SK-N-SH (cell line): ENCODE results near the gene CYBA. TPM values are rescaled to one million over a fixed set of nuclear protein-coding genes. Genes with fewer than 3 reads are reported as not detected.

Source experiments
- CTCF ChIA-PET: fragments of 300-600, 350-600 bp; formaldehyde crosslinking; extraction: SDS; loops from one replicate; lab custom pipeline; 2021; lab: Yijun Ruan, JAX
- POLR2A ChIA-PET: fragments of 350-600 bp; sonication (Branson Sonifier 250); formaldehyde crosslinking; extraction: SDS; loops from one replicate; lab custom pipeline; 2020; ENCODE audit warnings: antibody characterized with exemption, inconsistent platforms; lab: Yijun Ruan, JAX
- DNase-seq: peaks from one replicate; pipeline ENCODE4 v3.0.0; 2012
- H2AFZ ChIP-seq: fragments of 200-600 bp; sonication (generic); 2 replicates; pipeline ENCODE4 v1.8.1; 2016; ENCODE audit warnings: antibody characterized with exemption, mild to moderate bottlenecking, low read depth
- H3F3A ChIP-seq: fragments of 200-600 bp; sonication (generic); replicated peaks from 2 replicates; pipeline ENCODE3; 2016; ENCODE audit warnings: antibody characterized with exemption, mild to moderate bottlenecking; ENCODE audit not compliant: insufficient read depth
- H3K27ac ChIP-seq, 2 experiments: fragments of 200-500 bp in 1 of 2; fragments of 200-600 bp in 1 of 2; sonication (Bioruptor generic) in 1 of 2; sonication (generic), shearing (Covaris generic) in 1 of 2; 2 replicates each; pipeline versions ENCODE4 v1.5.1 to v1.6.1; 2014 to 2016; ENCODE audit warnings: low read depth in 2 of 2, inconsistent platforms in 1 of 2, low read length in 1 of 2, mild to moderate bottlenecking in 1 of 2, mixed read lengths in 1 of 2
- H3K27me3 ChIP-seq: fragments of 200-600 bp; sonication (generic), shearing (Covaris generic); 2 replicates; pipeline ENCODE4 v1.6.1; 2016; ENCODE audit warnings: mixed run types; ENCODE audit not compliant: insufficient read depth
- H3K36me3 ChIP-seq, 2 experiments: fragments of 200-500 bp in 1 of 2; fragments of 200-600 bp in 1 of 2; sonication (Bioruptor generic) in 1 of 2; sonication (generic) in 1 of 2; replicated peaks in 1 of 2; 2 replicates each; pipeline versions ENCODE3 to v1.5.1; 2014 to 2016; ENCODE audit warnings: low read length in 1 of 2, mild to moderate bottlenecking in 1 of 2; ENCODE audit not compliant: insufficient read depth in 2 of 2, control insufficient read depth in 1 of 2
- H3K4me1 ChIP-seq, 2 experiments: fragments of 200-500 bp in 1 of 2; fragments of 200-600 bp in 1 of 2; sonication (Bioruptor generic) in 1 of 2; sonication (generic), shearing (Covaris generic) in 1 of 2; 2 replicates each; pipeline versions ENCODE4 v1.5.1 to v1.6.1; 2014 to 2016; ENCODE audit warnings: low read depth in 1 of 2, low read length in 1 of 2, mixed run types in 1 of 2; ENCODE audit not compliant: insufficient read depth in 2 of 2, control insufficient read depth in 1 of 2
- H3K4me2 ChIP-seq: fragments of 200-600 bp; sonication (generic), shearing (Covaris generic); 2 replicates; pipeline ENCODE4 v1.6.1; 2017; ENCODE audit warnings: mixed run types
- H3K4me3 ChIP-seq, 2 experiments: fragments of 200-500 bp in 1 of 2; fragments of 200-600 bp in 1 of 2; sonication (Bioruptor generic) in 1 of 2; sonication (generic), shearing (Covaris generic) in 1 of 2; 2 replicates each; pipeline versions ENCODE4 v1.5.1 to v1.8.1; 2014 to 2016; ENCODE audit warnings: low read depth in 2 of 2, inconsistent platforms in 1 of 2, low read length in 1 of 2, mild to moderate bottlenecking in 1 of 2, mixed read lengths in 1 of 2, moderate library complexity in 1 of 2
- H3K79me2 ChIP-seq: fragments of 200-600 bp; sonication (generic); 2 replicates; pipeline ENCODE4 v1.8.1; 2017; ENCODE audit warnings: mild to moderate bottlenecking; ENCODE audit not compliant: insufficient read depth
- H3K9ac ChIP-seq: fragments of 200-600 bp; sonication (generic); 2 replicates; pipeline ENCODE4 v1.6.1; 2017; ENCODE audit warnings: mixed run types
- H3K9me2 ChIP-seq: fragments of 200-600 bp; sonication (generic); 2 replicates; pipeline ENCODE4 v1.6.1; 2017; ENCODE audit warnings: mixed run types
- H3K9me3 ChIP-seq: fragments of 200-600 bp; sonication (generic); 2 replicates; pipeline ENCODE4 v1.6.1; 2017; ENCODE audit warnings: mixed run types, mild to moderate bottlenecking, moderate library complexity
- H4K20me1 ChIP-seq: fragments of 200-600 bp; sonication (generic); 2 replicates; pipeline ENCODE4 v1.6.1; 2017; ENCODE audit warnings: mild to moderate bottlenecking, mixed run types; ENCODE audit not compliant: insufficient read depth
- FOXM1 ChIP-seq: IDR thresholded peaks from 2 replicates; pipeline ENCODE4 v1.4.0; 2012; ENCODE audit warnings: low read depth, mild to moderate bottlenecking
- MAX ChIP-seq: IDR thresholded peaks from 2 replicates; pipeline ENCODE4 v1.4.0; 2012; ENCODE audit warnings: low read depth
- NFIC ChIP-seq: IDR thresholded peaks from 2 replicates; pipeline ENCODE4 v1.4.0; 2012; ENCODE audit warnings: borderline replicate concordance
- NRF1 ChIP-seq: IDR thresholded peaks from 2 replicates; pipeline ENCODE4 v1.6.1; 2012; ENCODE audit warnings: low read depth, mild to moderate bottlenecking, low read length
- REST ChIP-seq: IDR thresholded peaks from 2 replicates; pipeline ENCODE4 v1.6.1; 2012; ENCODE audit warnings: mild to moderate bottlenecking, low read depth, low read length, moderate library complexity
- RXRA ChIP-seq: IDR thresholded peaks from 2 replicates; pipeline ENCODE4 v1.4.0; 2012; ENCODE audit warnings: low read depth, mild to moderate bottlenecking, borderline replicate concordance
- SMC3 ChIP-seq: IDR thresholded peaks from 2 replicates; pipeline ENCODE4 v1.6.1; 2012; ENCODE audit warnings: low read depth, low read length, improper control_type of control experiment
- TCF12 ChIP-seq: IDR thresholded peaks from 2 replicates; pipeline ENCODE4 v1.4.0; 2012
- USF1 ChIP-seq: IDR thresholded peaks from 2 replicates; pipeline ENCODE4 v1.4.0; 2012; ENCODE audit warnings: low read depth, borderline replicate concordance
- YY1 ChIP-seq: IDR thresholded peaks from 2 replicates; pipeline ENCODE4 v1.4.0; 2012; ENCODE audit warnings: low read depth, mild to moderate bottlenecking
- WGBS: methylation state at CpG from one replicate; pipeline ENCODE4 v1.1.6; 2017; ENCODE audit warnings: low lambda C conversion rate; 5-methylcytosine and 5-hydroxymethylcytosine counted together
- polyA plus RNA-seq, 3 experiments: library from polyadenylated mRNA; depleted of rRNA; stranded (reverse); fragments of >200 nt; gene quantifications; 2 replicates each; pipeline ENCODE4 v1.2.3, GENCODE V29; 2012

The CYBA gene
- polyA plus RNA-seq, 1 of the 3 experiments (the other 2 are of a cell fraction), result 176 TPM

GRCh38 chr16:88690341-88691128, 39.7 kb upstream of the CYBA start:
- ChIA-PET CTCF (interaction anchor here (0.7 kb wide), 1 partner anchor 185 kb away, joined by 3 read pairs; no protein-coding TSS in a partner anchor), POLR2A (no interaction called here)
- no peaks in the 10 kb centered on the region for H3K9me2 ChIP-seq
- H3K4me3 ChIP-seq, result no peak overlapping the region
- no peak for DNase-seq
- 66% methylated on average over 10 of the region's 21 CpGs for WGBS
- no peaks in the 10 kb centered on the region for H3K36me3 ChIP-seq
- no peak overlapping the region for H2AFZ ChIP-seq
- H3K27ac ChIP-seq, result no peak overlapping the region
- no peak overlapping the region for H3K4me2 ChIP-seq
- H3K4me1 ChIP-seq, result peaks cover 5 to 10% of the 10 kb centered on the region in 2 experiments; a peak in 2 of 4 replicates
- H3K79me2 ChIP-seq, result no peaks in the 10 kb centered on the region
- no peak for TF ChIP-seq TCF12
- TF ChIP-seq YY1, result no peak
- no peak for TF ChIP-seq MAX
- TF ChIP-seq NRF1, result no peak
- no peak for TF ChIP-seq NFIC
- TF ChIP-seq REST, result no peak
- no peak for TF ChIP-seq USF1
- TF ChIP-seq RXRA, result no peak
- no peak for TF ChIP-seq FOXM1
- no peak for TF ChIP-seq SMC3
- no peak overlapping the region for H3K9ac ChIP-seq
- no peaks in the 10 kb centered on the region for H3F3A ChIP-seq
- H3K27me3 ChIP-seq, result no peaks in the 10 kb centered on the region; the same call in 1 of the 2 replicates
- no peaks in the 10 kb centered on the region for H4K20me1 ChIP-seq
- no peaks in the 10 kb centered on the region for H3K9me3 ChIP-seq
